Superior temporal gyrus (tissue), 1 donor: ENCODE results near the gene CDKL4.
"Not testable (repeated sequence)": the region's sequence is repeated elsewhere in the genome, so short reads cannot be mapped to it uniquely, and the experiment has no call there.

Experiments used
- DNase-seq: peaks from one replicate; pipeline ENCODE4 v3.0.0-alpha.2; 2016; ENCODE audit errors: extremely low spot score

Gene CDKL4

GRCh38 chr2:39144416-39144815 lies 99.4 kb downstream of the CDKL4 start:
- DNase-seq = no peak

- no peak for DNase-seq
Measured at GRCh38 chr2:39142904-39143605, 100.7 kb downstream of the CDKL4 start.

GRCh38 chr2:39141334-39142271 lies 102.2 kb downstream of the CDKL4 start:
- DNase-seq = no peak

GRCh38 chr2:39140948-39141333 lies 102.8 kb downstream of the CDKL4 start:
- DNase-seq = not testable (repeated sequence)

- DNase-seq = no peak
Measured at GRCh38 chr2:39140322-39140847, 103.4 kb downstream of the CDKL4 start.

- DNase-seq = no peak
Measured at GRCh38 chr2:39139511-39140237, 104.1 kb downstream of the CDKL4 start.

GRCh38 chr2:39138837-39139211 lies 104.9 kb downstream of the CDKL4 start:
- no peak for DNase-seq

- not testable (repeated sequence) for DNase-seq
Measured at GRCh38 chr2:39138187-39138836, 105.5 kb downstream of the CDKL4 start.

- DNase-seq = no peak
Measured at GRCh38 chr2:39136799-39137198, 107.0 kb downstream of the CDKL4 start.

- DNase-seq = no peak
Measured at GRCh38 chr2:39135690-39136259, 108.0 kb downstream of the CDKL4 start.

GRCh38 chr2:39133215-39133851 lies 110.4 kb downstream of the CDKL4 start:
- no peak for DNase-seq

- DNase-seq = no peak
Measured at GRCh38 chr2:39128919-39129391, 114.8 kb downstream of the CDKL4 start.

- DNase-seq = no peak
Measured at GRCh38 chr2:39127973-39128372, 115.8 kb downstream of the CDKL4 start.
